SK-N-SH (cell line): Measurements from ENCODE around the gene GRID2IP.

Experiments used
- CHD2 ChIP-seq: fragments of 150-350 bp; IDR thresholded peaks from 2 replicates; pipeline ENCODE4 v1.6.1; 2018; ENCODE audit warnings: low read length; ENCODE audit not compliant: partially characterized antibody
- EZH2phosphoT487 ChIP-seq: fragments of 200-600 bp; sonication (generic); IDR thresholded peaks from 2 replicates; pipeline ENCODE4 v1.6.1; 2017; ENCODE audit warnings: low read depth, mixed run types, mild to moderate bottlenecking, antibody characterized with exemption, moderate library complexity, borderline replicate concordance
- GATA2 ChIP-seq: sonication (generic); formaldehyde crosslinking; IDR thresholded peaks from 2 replicates; pipeline ENCODE4 v1.5.0; 2020; ENCODE audit warnings: mild to moderate bottlenecking, missing genetic modification reagents
- MEF2A ChIP-seq: IDR thresholded peaks from 2 replicates; pipeline ENCODE4 v1.4.0; 2012; ENCODE audit warnings: low read depth, borderline replicate concordance
- RAD21 ChIP-seq: IDR thresholded peaks from 2 replicates; pipeline ENCODE4 v1.6.1; 2012; ENCODE audit warnings: mild to moderate bottlenecking, low read length
- REST ChIP-seq: IDR thresholded peaks from 2 replicates; pipeline ENCODE4 v1.6.1; 2012; ENCODE audit warnings: mild to moderate bottlenecking, low read depth, low read length, moderate library complexity

- TF ChIP-seq MEF2A = no peak
- no peak for TF ChIP-seq RAD21
- no peak for TF ChIP-seq EZH2phosphoT487
- TF ChIP-seq CHD2 = no peak
- no peak for TF ChIP-seq GATA2
- TF ChIP-seq REST = no peak
These were observed 43.4 kb downstream of the GRID2IP start for GRCh38 chr7:6507906-6508305.
